ENCODE measurements around the gene ITK. TPM values are rescaled to one million over a fixed set of nuclear protein-coding genes. Genes with fewer than 3 reads are reported as not detected.
A peak's percentile ranks its signal among the peaks of the same experiment; 100 is the strongest.

Gene ITK
- total RNA-seq, 1 donor from 2014 or later = not detected

DNA sequence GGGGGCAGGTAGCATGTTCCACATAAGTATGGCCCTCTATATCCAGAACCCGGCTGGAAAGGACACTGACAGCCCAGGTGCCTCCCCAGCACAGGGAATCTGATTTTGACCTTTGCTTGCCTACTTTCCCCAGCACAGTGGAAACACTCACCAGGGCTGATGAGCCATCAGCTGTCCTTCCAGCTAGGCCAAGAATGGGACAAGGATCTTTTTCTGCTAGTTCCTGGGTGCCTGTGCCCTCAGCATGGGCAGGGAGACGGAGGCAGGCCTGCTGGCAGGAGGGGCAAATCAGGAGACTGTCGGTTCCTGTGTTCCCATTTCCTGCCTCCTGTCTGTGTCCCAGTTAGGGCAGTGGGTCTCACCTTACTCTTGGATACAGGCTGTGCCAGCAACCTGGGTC is 86.4 kb downstream of the ITK start:
- peaks cover 24% of the 10 kb centered on the region for H3K27me3 Mint-ChIP-seq
- peaks cover 24% of the 10 kb centered on the region for H3K4me1 Mint-ChIP-seq (ENCODE audit: unreplicated experiment)
- H3K27ac Mint-ChIP-seq = no peak overlapping the region
- peak overlapping the region; percentile 86 for H3K4me3 Mint-ChIP-seq
- TF ChIP-seq, protein P1, sequence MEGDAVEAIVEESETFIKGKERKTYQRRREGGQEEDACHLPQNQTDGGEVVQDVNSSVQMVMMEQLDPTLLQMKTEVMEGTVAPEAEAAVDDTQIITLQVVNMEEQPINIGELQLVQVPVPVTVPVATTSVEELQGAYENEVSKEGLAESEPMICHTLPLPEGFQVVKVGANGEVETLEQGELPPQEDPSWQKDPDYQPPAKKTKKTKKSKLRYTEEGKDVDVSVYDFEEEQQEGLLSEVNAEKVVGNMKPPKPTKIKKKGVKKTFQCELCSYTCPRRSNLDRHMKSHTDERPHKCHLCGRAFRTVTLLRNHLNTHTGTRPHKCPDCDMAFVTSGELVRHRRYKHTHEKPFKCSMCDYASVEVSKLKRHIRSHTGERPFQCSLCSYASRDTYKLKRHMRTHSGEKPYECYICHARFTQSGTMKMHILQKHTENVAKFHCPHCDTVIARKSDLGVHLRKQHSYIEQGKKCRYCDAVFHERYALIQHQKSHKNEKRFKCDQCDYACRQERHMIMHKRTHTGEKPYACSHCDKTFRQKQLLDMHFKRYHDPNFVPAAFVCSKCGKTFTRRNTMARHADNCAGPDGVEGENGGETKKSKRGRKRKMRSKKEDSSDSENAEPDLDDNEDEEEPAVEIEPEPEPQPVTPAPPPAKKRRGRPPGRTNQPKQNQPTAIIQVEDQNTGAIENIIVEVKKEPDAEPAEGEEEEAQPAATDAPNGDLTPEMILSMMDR (conservative IDR thresholded peaks at IDR 0.05) = no peak
- DNase-seq (ENCODE audit: extremely low spot score, unreplicated experiment) = no peak
- peaks cover 4% of the 10 kb centered on the region for H3K9me3 Mint-ChIP-seq
- peaks cover 3% of the 10 kb centered on the region for H3K36me3 Mint-ChIP-seq

DNA sequence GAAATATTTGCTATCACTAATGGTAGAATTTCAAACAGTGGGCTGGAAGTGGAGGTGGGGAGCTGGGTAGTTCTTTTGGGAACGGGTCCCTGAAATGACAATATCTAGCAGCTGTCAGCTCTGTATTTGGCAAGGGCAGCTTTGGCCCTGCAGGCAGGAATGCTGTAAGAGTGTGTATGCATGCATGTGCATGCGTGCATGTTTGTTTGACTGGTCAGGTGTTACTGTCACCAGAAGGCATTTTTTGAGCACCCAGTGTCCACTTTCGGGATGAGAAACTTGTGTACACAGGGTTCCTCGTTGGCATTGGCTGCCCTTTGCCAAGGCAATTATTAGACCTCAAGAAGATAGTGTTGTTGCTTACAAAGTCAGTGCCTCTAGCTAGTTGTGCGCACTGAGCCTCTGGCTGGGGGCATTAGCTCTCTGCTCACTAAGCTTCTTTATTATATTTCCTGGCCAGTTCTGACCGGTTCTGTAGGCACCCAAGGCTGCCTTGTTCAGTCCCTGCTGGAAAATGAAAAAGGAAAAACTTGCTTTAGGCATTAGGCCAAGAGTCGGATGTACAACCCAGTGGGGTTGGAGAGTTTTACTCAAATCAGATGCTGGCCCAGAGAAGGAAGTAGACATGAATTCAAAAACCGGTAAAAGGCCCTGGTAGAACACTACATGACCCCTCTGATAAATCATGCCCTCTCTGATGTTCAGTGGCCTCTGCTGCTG is 87.3 kb downstream of the ITK start:
- Mint-ChIP-seq H3K27me3 (peaks cover 24% of the 10 kb centered on the region), H3K4me3 (peak overlapping the region; percentile 86), H3K36me3 (peaks cover 3% of the 10 kb centered on the region), H3K9me3 (peaks cover 4% of the 10 kb centered on the region), H3K4me1 (ENCODE audit: unreplicated experiment) (peaks cover 24% of the 10 kb centered on the region), H3K27ac (no peak overlapping the region)
- DNase-seq (ENCODE audit: extremely low spot score, unreplicated experiment) = no peak
- TF ChIP-seq, protein P1 (conservative IDR thresholded peaks at IDR 0.05) = peak; percentile 26

GRCh38 chr5:157269165-157269671 is 88.6 kb downstream of the ITK start:
- Mint-ChIP-seq H3K4me3 (peak overlapping the region; percentile 55), H3K9me3 (peaks cover 4% of the 10 kb centered on the region), H3K27me3 (peaks cover 12% of the 10 kb centered on the region), H3K4me1 (ENCODE audit: unreplicated experiment) (peaks cover 24% of the 10 kb centered on the region), H3K36me3 (peaks cover 3% of the 10 kb centered on the region), H3K27ac (peak overlapping the region; percentile 48)
- no peak for DNase-seq (ENCODE audit: extremely low spot score, unreplicated experiment)
- TF ChIP-seq, protein P1 (conservative IDR thresholded peaks at IDR 0.05) = no peak

DNA sequence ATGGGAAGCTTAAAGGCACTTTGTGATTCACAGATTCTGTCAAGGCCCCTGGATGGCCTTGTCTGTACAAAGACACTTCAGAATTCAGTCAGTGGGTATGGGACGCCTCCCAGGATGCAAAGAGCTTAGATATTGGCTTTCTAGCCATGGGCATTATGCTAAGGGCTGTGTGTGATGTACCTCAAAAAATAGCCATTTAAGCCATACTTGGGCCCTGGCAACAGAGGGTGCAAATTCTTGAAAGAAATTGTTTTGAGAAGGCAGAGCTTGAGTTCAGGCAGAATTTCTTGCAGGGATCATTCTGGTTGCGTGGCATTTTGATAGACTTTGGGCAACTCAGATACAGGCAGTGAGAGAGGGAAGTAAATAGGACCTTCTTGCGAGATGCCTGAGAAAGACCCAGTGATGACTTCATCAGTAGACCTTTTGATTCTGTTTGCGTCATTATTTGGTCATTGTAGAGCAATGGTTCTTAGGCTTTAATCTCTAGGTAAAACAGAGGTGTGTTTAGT is 89.2 kb downstream of the ITK start:
- TF ChIP-seq, protein P1 (conservative IDR thresholded peaks at IDR 0.05) = no peak
- H3K27me3 Mint-ChIP-seq = peaks cover 9% of the 10 kb centered on the region
- H3K36me3 Mint-ChIP-seq = peaks cover 3% of the 10 kb centered on the region
- H3K4me1 Mint-ChIP-seq (ENCODE audit: unreplicated experiment) = peaks cover 24% of the 10 kb centered on the region
- H3K9me3 Mint-ChIP-seq = peaks cover 4% of the 10 kb centered on the region
- DNase-seq (ENCODE audit: extremely low spot score, unreplicated experiment) = no peak
- no peak overlapping the region for H3K4me3 Mint-ChIP-seq
- H3K27ac Mint-ChIP-seq = no peak overlapping the region

- TF ChIP-seq, protein P1 (conservative IDR thresholded peaks at IDR 0.05) = no peak
- DNase-seq (ENCODE audit: extremely low spot score, unreplicated experiment) = no peak
- Mint-ChIP-seq H3K4me3 (no peak overlapping the region), H3K27me3 (peaks cover 6% of the 10 kb centered on the region), H3K4me1 (ENCODE audit: unreplicated experiment) (peaks cover 24% of the 10 kb centered on the region), H3K9me3 (peaks cover 4% of the 10 kb centered on the region), H3K27ac (no peak overlapping the region), H3K36me3 (peaks cover 3% of the 10 kb centered on the region)
These were observed 90.1 kb downstream of the ITK start for GRCh38 chr5:157270771-157271170.

All from type B pancreatic cell (in vitro differentiated cells).